ENCODE results near the gene SLC39A10. TPM values are rescaled to one million over a fixed set of nuclear protein-coding genes. Genes with fewer than 3 reads are reported as not detected.
A peak's percentile ranks its signal among the peaks of the same experiment; 100 is the strongest.

The SLC39A10 gene
- total RNA-seq, 6 donors from 2014 or later, result 4.3 to 29.0 (median 13.9) TPM

- Histone ChIP-seq H3K36me3 (no peaks in the 10 kb centered on the region), H3K4me3 (no peak overlapping the region), H3K4me1 (peaks cover 0 to 2% (median 0%) of the 10 kb centered on the region in 4 donors), H3K9me3 (no peaks in the 10 kb centered on the region), H3K27me3 (no peaks in the 10 kb centered on the region), H3K27ac (no peak overlapping the region)
- ATAC-seq (ENCODE audit: low FRiP score in 2 of 2), result no peak
- no peak for TF ChIP-seq POLR2A (IDR thresholded peaks at IDR 0.05)
- TF ChIP-seq CTCF (IDR thresholded peaks at IDR 0.05), result no peak
- no peak for TF ChIP-seq POLR2AphosphoS5 (IDR thresholded peaks at IDR 0.05)
- TF ChIP-seq EP300 (IDR thresholded peaks at IDR 0.05), result no peak
- no peak for DNase-seq
- 76 to 95% methylated on average over 4 of the region's 4 CpGs for WGBS, 2 donors
These were observed 14.5 kb downstream of the SLC39A10 start for GRCh38 chr2:195671563-195671962.

- Histone ChIP-seq H3K4me3 (no peak overlapping the region), H3K4me1 (no peaks in the 10 kb centered on the region), H3K27me3 (no peaks in the 10 kb centered on the region), H3K27ac (no peak overlapping the region), H3K36me3 (no peaks in the 10 kb centered on the region), H3K9me3 (no peaks in the 10 kb centered on the region)
- peak in 1 of 6 experiments; percentile 21 for TF ChIP-seq CTCF (IDR thresholded peaks at IDR 0.05)
- no peak for TF ChIP-seq POLR2AphosphoS5 (IDR thresholded peaks at IDR 0.05)
- no peak for DNase-seq
- no peak for ATAC-seq (ENCODE audit: low FRiP score in 2 of 2)
- WGBS, 2 donors, result 96 to 97% methylated on average over 4 of the region's 4 CpGs
These were observed 15.6 kb downstream of the SLC39A10 start for GRCh38 chr2:195672674-195673073.

- no peak for DNase-seq
- WGBS, 2 donors, result 91 to 99% methylated on average over 4 of the region's 4 CpGs
- no peaks in the 10 kb centered on the region for H3K9me3 ChIP-seq
- ATAC-seq (ENCODE audit: low FRiP score in 2 of 2), result no peak
- no peaks in the 10 kb centered on the region for H3K36me3 ChIP-seq
- no peak overlapping the region for H3K27ac ChIP-seq
- H3K4me3 ChIP-seq, result no peak overlapping the region
- no peak for TF ChIP-seq POLR2AphosphoS5 (IDR thresholded peaks at IDR 0.05)
- no peak for TF ChIP-seq POLR2A (IDR thresholded peaks at IDR 0.05)
- no peak for TF ChIP-seq EP300 (IDR thresholded peaks at IDR 0.05)
- no peak for TF ChIP-seq CTCF (IDR thresholded peaks at IDR 0.05)
- no peaks in the 10 kb centered on the region for H3K27me3 ChIP-seq
- H3K4me1 ChIP-seq, result no peaks in the 10 kb centered on the region
These were observed 17.6 kb downstream of the SLC39A10 start for GRCh38 chr2:195674491-195675221.

GRCh38 chr2:195675783-195676427 lies 18.9 kb downstream of the SLC39A10 start:
- no peak for ATAC-seq (ENCODE audit: low FRiP score in 2 of 2)
- Histone ChIP-seq H3K27me3 (no peaks in the 10 kb centered on the region), H3K4me3 (no peak overlapping the region), H3K36me3 (peaks cover 0 to 7% (median 0%) of the 10 kb centered on the region in 4 donors), H3K9me3 (no peaks in the 10 kb centered on the region), H3K27ac (no peak overlapping the region), H3K4me1 (no peaks in the 10 kb centered on the region)
- DNase-seq, result no peak
- no peak for TF ChIP-seq POLR2A (IDR thresholded peaks at IDR 0.05)
- no peak for TF ChIP-seq POLR2AphosphoS5 (IDR thresholded peaks at IDR 0.05)
- TF ChIP-seq CTCF (IDR thresholded peaks at IDR 0.05), result no peak
- no peak for TF ChIP-seq EP300 (IDR thresholded peaks at IDR 0.05)
- WGBS, 2 donors, result 94 to 95% methylated on average over 7 of the region's 7 CpGs
